ENCODE data around the gene FAM228A. TPM values are rescaled to one million over a fixed set of nuclear protein-coding genes. Genes with fewer than 3 reads are reported as not detected.

FAM228A gene
- total RNA-seq, 1 donor from 2014 or later = 0.32 TPM

GRCh38 chr2:24209389-24210105 lies 34.7 kb downstream of the FAM228A start:
- TF ChIP-seq CTCF (IDR thresholded peaks at IDR 0.05) = no peak
- no peak for DNase-seq (ENCODE audit: extremely low spot score, unreplicated experiment)
- Mint-ChIP-seq H3K27ac (ENCODE audit: unreplicated experiment) (peak overlapping the region; percentile 70), H3K36me3 (ENCODE audit: unreplicated experiment) (peaks cover 44% of the 10 kb centered on the region), H3K9me3 (ENCODE audit: unreplicated experiment) (no peaks in the 10 kb centered on the region), H3K4me1 (ENCODE audit: unreplicated experiment) (peaks cover 9% of the 10 kb centered on the region), H3K27me3 (ENCODE audit: unreplicated experiment) (no peaks in the 10 kb centered on the region), H3K4me3 (ENCODE audit: unreplicated experiment) (no peak overlapping the region)

DNA sequence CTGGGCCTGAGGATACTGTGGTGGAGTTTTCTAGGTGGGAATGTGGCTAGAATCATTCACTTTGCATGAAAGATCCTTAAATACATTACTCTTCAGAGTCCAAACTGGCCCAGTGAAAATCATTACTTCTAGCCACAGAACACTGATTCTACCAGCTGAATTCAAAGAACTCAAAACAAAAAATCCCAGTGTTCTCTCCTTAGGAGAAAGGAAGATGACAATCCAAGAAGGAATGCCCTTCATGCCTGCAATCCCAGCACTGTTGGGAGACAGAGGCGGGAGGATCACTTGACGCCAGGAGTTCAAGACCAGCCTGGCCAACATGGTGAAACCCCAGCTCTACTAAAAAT lies 35.2 kb downstream of the FAM228A start:
- DNase-seq (ENCODE audit: extremely low spot score, unreplicated experiment) = no peak
- no peak for TF ChIP-seq CTCF (IDR thresholded peaks at IDR 0.05)
- H3K36me3 Mint-ChIP-seq (ENCODE audit: unreplicated experiment) = peaks cover 43% of the 10 kb centered on the region
- H3K4me3 Mint-ChIP-seq (ENCODE audit: unreplicated experiment) = no peak overlapping the region
- peaks cover 9% of the 10 kb centered on the region for H3K4me1 Mint-ChIP-seq (ENCODE audit: unreplicated experiment)
- peak overlapping the region; percentile 70 for H3K27ac Mint-ChIP-seq (ENCODE audit: unreplicated experiment)
- H3K27me3 Mint-ChIP-seq (ENCODE audit: unreplicated experiment) = no peaks in the 10 kb centered on the region
- no peaks in the 10 kb centered on the region for H3K9me3 Mint-ChIP-seq (ENCODE audit: unreplicated experiment)

DNA sequence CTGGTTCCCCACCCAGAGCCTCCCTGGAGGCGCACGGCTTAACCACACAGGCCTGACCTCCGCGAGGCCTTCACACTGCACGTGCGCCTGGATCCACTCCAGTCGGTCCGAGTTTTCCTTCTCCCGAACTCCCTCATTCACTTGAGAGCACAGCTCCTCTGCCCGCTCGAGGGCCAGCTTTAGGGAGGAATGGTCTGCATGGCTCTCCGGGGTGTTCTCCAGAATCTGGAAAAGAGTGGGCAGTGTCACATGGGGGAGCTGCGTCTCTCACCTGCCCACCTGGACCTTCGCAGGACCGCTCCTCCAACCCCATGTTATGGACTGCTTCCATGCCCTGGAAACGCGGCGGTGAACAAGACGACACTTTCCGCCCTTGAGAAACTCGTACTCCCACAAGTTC lies 35.9 kb downstream of the FAM228A start:
- H3K4me3 Mint-ChIP-seq (ENCODE audit: unreplicated experiment) = no peak overlapping the region
- H3K36me3 Mint-ChIP-seq (ENCODE audit: unreplicated experiment) = peaks cover 40% of the 10 kb centered on the region

DNA sequence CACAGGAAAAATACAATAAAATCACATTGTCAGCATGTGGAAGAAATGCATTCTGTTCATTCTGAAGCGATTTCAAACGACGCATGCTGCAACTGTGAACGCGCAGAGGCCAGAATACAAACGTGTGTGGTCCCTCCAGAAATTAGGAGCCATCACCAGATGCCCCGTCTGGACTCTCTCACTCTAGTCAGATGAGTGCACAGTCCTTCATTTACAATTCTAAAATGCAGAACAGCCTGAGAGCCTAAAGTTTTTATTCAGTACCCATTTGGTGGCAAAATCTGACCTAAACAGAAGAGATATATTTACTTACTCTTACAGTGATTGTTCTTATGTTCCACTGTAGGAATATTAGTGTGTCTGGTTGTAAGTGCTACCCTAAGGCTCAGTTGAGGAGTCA lies 36.6 kb downstream of the FAM228A start:
- H3K9me3 Mint-ChIP-seq (ENCODE audit: unreplicated experiment) = no peaks in the 10 kb centered on the region
- H3K4me3 Mint-ChIP-seq (ENCODE audit: unreplicated experiment) = no peak overlapping the region
- no peak for DNase-seq (ENCODE audit: extremely low spot score, unreplicated experiment)
- no peak overlapping the region for H3K27ac Mint-ChIP-seq (ENCODE audit: unreplicated experiment)
- peaks cover 7% of the 10 kb centered on the region for H3K4me1 Mint-ChIP-seq (ENCODE audit: unreplicated experiment)
- H3K27me3 Mint-ChIP-seq (ENCODE audit: unreplicated experiment) = no peaks in the 10 kb centered on the region
- peaks cover 42% of the 10 kb centered on the region for H3K36me3 Mint-ChIP-seq (ENCODE audit: unreplicated experiment)
- TF ChIP-seq CTCF (IDR thresholded peaks at IDR 0.05) = no peak

More for the DNA sequence above, 35.9 kb downstream of the FAM228A start:
- H3K27me3 Mint-ChIP-seq (ENCODE audit: unreplicated experiment) = no peaks in the 10 kb centered on the region
- TF ChIP-seq CTCF (IDR thresholded peaks at IDR 0.05) = no peak
- peaks cover 9% of the 10 kb centered on the region for H3K4me1 Mint-ChIP-seq (ENCODE audit: unreplicated experiment)
- H3K27ac Mint-ChIP-seq (ENCODE audit: unreplicated experiment) = no peak overlapping the region
- H3K9me3 Mint-ChIP-seq (ENCODE audit: unreplicated experiment) = no peaks in the 10 kb centered on the region
- no peak for DNase-seq (ENCODE audit: extremely low spot score, unreplicated experiment)

GRCh38 chr2:24214880-24215279 lies 40.0 kb downstream of the FAM228A start:
- DNase-seq (ENCODE audit: extremely low spot score, unreplicated experiment) = no peak
- Mint-ChIP-seq H3K36me3 (ENCODE audit: unreplicated experiment) (peaks cover 28% of the 10 kb centered on the region), H3K9me3 (ENCODE audit: unreplicated experiment) (no peaks in the 10 kb centered on the region), H3K27ac (ENCODE audit: unreplicated experiment) (no peak overlapping the region), H3K4me3 (ENCODE audit: unreplicated experiment) (no peak overlapping the region), H3K4me1 (ENCODE audit: unreplicated experiment) (peaks cover 2% of the 10 kb centered on the region), H3K27me3 (ENCODE audit: unreplicated experiment) (no peaks in the 10 kb centered on the region)
- no peak for TF ChIP-seq CTCF (IDR thresholded peaks at IDR 0.05)

Measured in osteocyte (in vitro differentiated cells).